GM20000 (cell line): Measurements from ENCODE around the gene TNFRSF6B.
"Not testable (repeated sequence)": the region's sequence is repeated elsewhere in the genome, so short reads cannot be mapped to it uniquely, and the experiment has no call there.

ENCODE experiments used
- DNase-seq: peaks from one replicate; pipeline ENCODE4 v3.0.0; 2012; ENCODE audit warnings: low spot score
- CTCF ChIP-seq: IDR thresholded peaks from 2 replicates; pipeline ENCODE4 v1.5.1; 2012; ENCODE audit warnings: mild to moderate bottlenecking, control low read depth; ENCODE audit errors: extremely low read depth, missing control alignments

Gene TNFRSF6B

DNA sequence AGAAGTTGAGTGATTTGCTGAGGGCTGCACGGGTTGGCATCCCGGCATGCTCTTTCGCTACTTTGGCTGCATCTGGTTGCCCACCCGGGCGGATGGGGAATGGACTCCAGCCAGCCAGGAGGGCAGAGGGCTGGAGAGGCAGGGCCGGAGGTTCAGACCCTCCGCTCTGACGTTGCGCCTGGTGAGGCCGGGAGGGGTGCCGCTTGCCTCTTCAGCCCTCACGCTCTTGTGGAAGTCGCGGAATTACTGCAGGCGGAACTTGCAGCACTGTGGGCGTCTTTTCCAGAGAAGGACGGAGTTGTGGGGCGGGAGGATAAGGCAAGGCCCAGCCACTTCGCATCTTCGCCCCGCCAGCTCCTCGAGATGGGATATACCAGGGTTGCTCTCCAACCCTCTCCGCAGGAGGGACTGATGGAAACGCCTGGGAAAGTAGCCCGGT is 37.7 kb upstream of the TNFRSF6B start:
- DNase-seq = no peak
- TF ChIP-seq CTCF = no peak

- no peak for TF ChIP-seq CTCF
- DNase-seq = no peak
These were observed 37.1 kb upstream of the TNFRSF6B start for GRCh38 chr20:63659370-63659769.

GRCh38 chr20:63660174-63660573 is 36.3 kb upstream of the TNFRSF6B start:
- not testable (repeated sequence) for DNase-seq

DNA sequence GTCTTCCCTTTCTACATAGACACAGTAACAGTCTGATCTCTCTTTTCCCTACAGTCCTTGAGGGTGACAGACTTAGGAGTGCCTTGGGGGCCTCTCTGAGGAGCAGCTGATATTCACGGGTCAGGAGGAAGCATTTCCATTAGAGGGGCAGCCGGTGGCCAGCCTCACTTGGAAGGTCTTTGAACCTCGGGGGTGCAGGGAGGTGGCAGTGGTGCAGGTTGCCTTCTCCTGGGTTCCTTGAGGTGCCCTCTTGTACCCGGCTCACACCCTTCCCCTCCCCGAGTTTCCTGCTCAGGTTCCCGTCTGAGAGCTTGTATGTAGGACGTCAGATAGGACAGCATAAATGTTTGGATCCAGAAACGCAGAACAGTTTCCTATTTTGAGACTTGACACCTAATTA is 35.8 kb upstream of the TNFRSF6B start:
- no peak for DNase-seq
- no peak for TF ChIP-seq CTCF

DNA sequence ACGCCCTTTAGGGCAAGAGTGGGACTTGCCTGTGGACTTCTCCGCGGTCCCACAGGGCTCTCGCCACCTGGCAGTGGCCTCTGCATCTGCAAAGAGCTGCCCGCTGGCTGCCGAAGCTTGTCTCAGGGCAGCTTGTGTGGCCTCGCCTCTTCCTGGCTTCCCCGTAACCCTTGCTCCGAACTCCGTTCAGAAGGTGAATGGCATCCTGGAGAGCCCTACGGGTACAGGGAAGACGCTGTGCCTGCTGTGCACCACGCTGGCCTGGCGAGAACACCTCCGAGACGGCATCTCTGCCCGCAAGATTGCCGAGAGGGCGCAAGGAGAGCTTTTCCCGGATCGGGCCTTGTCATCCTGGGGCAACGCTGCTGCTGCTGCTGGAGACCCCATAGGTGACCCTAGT is 35.3 kb upstream of the TNFRSF6B start:
- TF ChIP-seq CTCF = no peak
- DNase-seq = no peak

- TF ChIP-seq CTCF = no peak
- no peak for DNase-seq
These were observed 34.3 kb upstream of the TNFRSF6B start for GRCh38 chr20:63661959-63662812.

DNA sequence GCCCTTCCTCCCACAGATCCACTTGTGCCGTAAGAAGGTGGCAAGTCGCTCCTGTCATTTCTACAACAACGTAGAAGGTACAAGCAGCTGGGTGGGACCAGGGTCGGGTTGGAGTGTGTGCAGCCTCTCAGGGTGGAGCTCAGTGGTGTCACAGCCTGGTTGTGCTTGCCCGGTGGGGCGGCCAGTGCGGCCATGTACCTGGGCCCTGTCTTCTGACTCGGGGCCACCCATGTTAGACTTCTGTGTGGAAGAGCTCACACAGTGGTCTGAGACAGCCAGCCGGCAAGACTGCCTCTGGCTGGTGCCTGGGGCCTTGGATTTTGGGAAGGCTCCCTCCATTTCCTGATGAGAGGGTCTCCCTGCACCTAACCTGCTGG is 33.7 kb upstream of the TNFRSF6B start:
- no peak for DNase-seq
- no peak for TF ChIP-seq CTCF
